H1 (cell line): ENCODE data around the gene PPP1R12B. TPM values are rescaled to one million over a fixed set of nuclear protein-coding genes. Genes with fewer than 3 reads are reported as not detected.

Experiments used
- CTCF ChIA-PET: fragments of 300-600 bp; sonication (Branson Sonifier 250); formaldehyde crosslinking; loops from one replicate; lab custom pipeline; 2021; ENCODE audit not compliant: partially characterized antibody; lab: Charles Lee
- POLR2A ChIA-PET: fragments of 300-600 bp; sonication (Branson Sonifier 250); formaldehyde crosslinking; loops from one replicate; lab custom pipeline; 2021; ENCODE audit warnings: inconsistent platforms; ENCODE audit not compliant: partially characterized antibody; lab: Charles Lee
- DNase-seq, 2 experiments: peaks; one replicate each; pipeline versions ENCODE4 v3.0.0 to v3.0.0-alpha.2; 2010 to 2022; ENCODE audit warnings: low spot score in 2 of 2, low read depth in 1 of 2, mixed read lengths in 1 of 2
- FAIRE-seq: peaks from 2 replicates; lab custom pipeline; 2011; peaks lifted over from hg19 to GRCh38; lab: Jason Lieb, UNC
- H2AFZ ChIP-seq: 2 replicates; pipeline ENCODE4 v1.8.1; 2012; ENCODE audit warnings: low read length, inconsistent platforms
- H2AK5ac ChIP-seq: 2 replicates; pipeline ENCODE4 v1.6.1; 2013; ENCODE audit warnings: low read depth, low read length
- H2BK120ac ChIP-seq: replicated peaks from 2 replicates; pipeline ENCODE3; 2013; ENCODE audit warnings: low read depth, low read length, inconsistent platforms
- H2BK12ac ChIP-seq: 2 replicates; pipeline ENCODE4 v1.6.1; 2013; ENCODE audit warnings: low read depth, low read length
- H2BK15ac ChIP-seq: 2 replicates; pipeline ENCODE4 v1.6.1; 2013; ENCODE audit warnings: low read length
- H2BK20ac ChIP-seq: 2 replicates; pipeline ENCODE4 v1.6.1; 2013; ENCODE audit warnings: low read length
- H2BK5ac ChIP-seq: 2 replicates; pipeline ENCODE4 v1.6.1; 2013; ENCODE audit warnings: low read depth, low read length
- H3K14ac ChIP-seq: 2 replicates; pipeline ENCODE4 v1.6.1; 2013; ENCODE audit warnings: inconsistent platforms; ENCODE audit not compliant: insufficient read length
- H3K18ac ChIP-seq: 2 replicates; pipeline ENCODE4 v1.6.1; 2013; ENCODE audit warnings: low read length; ENCODE audit errors: extremely low read depth
- H3K23ac ChIP-seq: 2 replicates; pipeline ENCODE4 v1.6.1; 2013; ENCODE audit warnings: inconsistent platforms; ENCODE audit not compliant: insufficient read length
- H3K23me2 ChIP-seq: 2 replicates; pipeline ENCODE4 v1.6.1; 2013; ENCODE audit warnings: low read depth, low read length
- H3K27ac ChIP-seq: 2 replicates; pipeline ENCODE4 v1.6.1; 2011; ENCODE audit warnings: low read depth, low read length, inconsistent platforms
- H3K27me3 ChIP-seq, 4 experiments: replicated peaks in 1 of 4; 1 replicate in 1 of 4; 2 replicates in 3 of 4; pipeline versions ENCODE4 v1.6.1 to v1.8.1; 2011 to 2013; ENCODE audit warnings: low read length in 3 of 4, mild to moderate bottlenecking in 3 of 4, inconsistent platforms in 2 of 4, mixed read lengths in 2 of 4, moderate library complexity in 1 of 4; ENCODE audit not compliant: control insufficient read depth in 3 of 4, insufficient read depth in 3 of 4; ENCODE audit errors: extremely low read depth in 1 of 4
- H3K36me3 ChIP-seq, 4 experiments: 2 replicates each; pipeline versions ENCODE4 v1.6.1 to v1.8.1; 2011 to 2013; ENCODE audit warnings: mild to moderate bottlenecking in 4 of 4, low read length in 3 of 4, moderate library complexity in 2 of 4, control low read depth in 1 of 4, inconsistent platforms in 1 of 4; ENCODE audit not compliant: insufficient read depth in 4 of 4, control insufficient read depth in 2 of 4
- H3K4ac ChIP-seq: replicated peaks from 2 replicates; pipeline ENCODE3; 2013; ENCODE audit warnings: low read length, low read depth, mixed read lengths, inconsistent platforms; ENCODE audit not compliant: insufficient read length
- H3K4me1 ChIP-seq, 4 experiments: replicated peaks in 1 of 4; 1 replicate in 1 of 4; 2 replicates in 3 of 4; pipeline versions ENCODE4 v1.6.1 to v1.8.1; 2011 to 2013; ENCODE audit warnings: low read length in 3 of 4, inconsistent platforms in 2 of 4, mixed read lengths in 1 of 4; ENCODE audit not compliant: insufficient read depth in 4 of 4, control insufficient read depth in 3 of 4
- H3K4me2 ChIP-seq, 2 experiments: 2 replicates each; pipeline versions ENCODE4 v1.6.1 to v1.8.1; 2011 to 2013; ENCODE audit warnings: low read depth in 2 of 2, low read length in 2 of 2, control low read depth in 1 of 2, inconsistent platforms in 1 of 2, mild to moderate bottlenecking in 1 of 2; ENCODE audit not compliant: insufficient read depth in 1 of 2
- H3K4me3 ChIP-seq, 4 experiments: fragments of 200-600, 300-600 bp in 1 of 4; sonication (generic), shearing (Covaris generic), sonication (Bioruptor Twin) in 1 of 4; 2 replicates each; pipeline versions ENCODE4 v1.5.1 to v1.8.1; 2011 to 2016; ENCODE audit warnings: low read length in 4 of 4, low read depth in 3 of 4, control low read depth in 2 of 4, inconsistent platforms in 2 of 4, mild to moderate bottlenecking in 2 of 4, mixed read lengths in 1 of 4, moderate library complexity in 1 of 4; ENCODE audit not compliant: insufficient read depth in 2 of 4; ENCODE audit errors: extremely low read depth in 1 of 4
- H3K56ac ChIP-seq: replicated peaks from 2 replicates; pipeline ENCODE3; 2013; ENCODE audit warnings: low read depth, mild to moderate bottlenecking, mixed read lengths, low read length, inconsistent platforms; ENCODE audit not compliant: insufficient read length
- H3K79me1 ChIP-seq: 2 replicates; pipeline ENCODE4 v1.6.1; 2013; ENCODE audit warnings: low read depth, low read length, control low read depth
- H3K79me2 ChIP-seq, 2 experiments: 2 replicates each; pipeline versions ENCODE4 v1.6.1 to v1.8.1; 2012 to 2013; ENCODE audit warnings: low read length in 2 of 2, mild to moderate bottlenecking in 2 of 2, inconsistent platforms in 1 of 2; ENCODE audit not compliant: insufficient read depth in 2 of 2, control insufficient read depth in 1 of 2
- H3K9ac ChIP-seq, 4 experiments: replicated peaks in 1 of 4; 1 replicate in 1 of 4; 2 replicates in 3 of 4; pipeline versions ENCODE4 v1.6.1 to v1.8.1; 2011 to 2013; ENCODE audit warnings: low read depth in 3 of 4, low read length in 3 of 4, control low read depth in 2 of 4, mild to moderate bottlenecking in 2 of 4, moderate library complexity in 2 of 4, inconsistent platforms in 1 of 4; ENCODE audit errors: extremely low read depth in 1 of 4
- H3K9me3 ChIP-seq, 2 experiments: 2 replicates each; pipeline versions ENCODE4 v1.6.1 to v1.8.1; 2012 to 2013; ENCODE audit warnings: mild to moderate bottlenecking in 2 of 2, moderate library complexity in 2 of 2, control low read depth in 1 of 2, inconsistent platforms in 1 of 2, low read depth in 1 of 2, low read length in 1 of 2, mixed read lengths in 1 of 2; ENCODE audit not compliant: insufficient read depth in 2 of 2
- H4K20me1 ChIP-seq, 2 experiments: replicated peaks in 1 of 2; 2 replicates each; pipeline versions ENCODE3 to v1.8.1; 2011 to 2013; ENCODE audit warnings: inconsistent platforms in 2 of 2, low read length in 2 of 2, mild to moderate bottlenecking in 1 of 2; ENCODE audit not compliant: insufficient read depth in 2 of 2, control insufficient read depth in 1 of 2
- H4K5ac ChIP-seq: 2 replicates; pipeline ENCODE4 v1.6.1; 2013; ENCODE audit warnings: low read length, low read depth, mixed read lengths, inconsistent platforms; ENCODE audit not compliant: insufficient read length
- H4K8ac ChIP-seq: 2 replicates; pipeline ENCODE4 v1.8.0; 2013; ENCODE audit warnings: mild to moderate bottlenecking, moderate library complexity, low read length, inconsistent platforms; ENCODE audit not compliant: insufficient read depth; ENCODE audit errors: extremely low read depth
- H4K91ac ChIP-seq: replicated peaks from 2 replicates; pipeline ENCODE3; 2013; ENCODE audit warnings: low read length, mixed read lengths, inconsistent platforms; ENCODE audit not compliant: insufficient read length
- CHD1 ChIP-seq: IDR thresholded peaks from 2 replicates; pipeline ENCODE4 v1.6.1; 2012; ENCODE audit warnings: low read depth, low read length, improper control_type of control experiment
- E2F6 ChIP-seq: IDR thresholded peaks from 2 replicates; pipeline ENCODE4 v1.6.1; 2012; ENCODE audit warnings: inconsistent platforms
- EGR1 ChIP-seq: IDR thresholded peaks from 2 replicates; pipeline ENCODE4 v1.6.1; 2011; ENCODE audit warnings: low read depth, low read length, borderline replicate concordance
- JUN ChIP-seq: IDR thresholded peaks from 2 replicates; pipeline ENCODE4 v1.6.1; 2011; ENCODE audit warnings: low read depth, mild to moderate bottlenecking, improper control_type of control experiment, low read length
- KDM1A ChIP-seq: fragments of 200-600, 300-600 bp; sonication (generic); IDR thresholded peaks from 2 replicates; pipeline ENCODE4 v1.7.1; 2016; ENCODE audit warnings: mild to moderate bottlenecking, low read length, borderline replicate concordance
- KDM4A ChIP-seq: IDR thresholded peaks from one replicate; pipeline ENCODE4 v1.7.1; 2012; ENCODE audit warnings: low read depth, mild to moderate bottlenecking, moderate library complexity, low read length, inconsistent platforms; ENCODE audit not compliant: severe bottlenecking
- NANOG ChIP-seq: IDR thresholded peaks from 2 replicates; pipeline ENCODE4 v1.6.1; 2011; ENCODE audit warnings: low read length, low read depth, mild to moderate bottlenecking, inconsistent platforms; ENCODE audit not compliant: insufficient read depth, poor library complexity, severe bottlenecking
- RFX5 ChIP-seq: IDR thresholded peaks from 2 replicates; pipeline ENCODE4 v1.6.1; 2011; ENCODE audit warnings: low read depth, low read length, improper control_type of control experiment, borderline replicate concordance
- RNF2 ChIP-seq: fragments of 200-900, 300-1000 bp; sonication (generic); IDR thresholded peaks from 2 replicates; pipeline ENCODE4 v1.7.1; 2016; ENCODE audit warnings: borderline replicate concordance, low read depth, mild to moderate bottlenecking, antibody characterized with exemption, low read length; ENCODE audit not compliant: poor library complexity, severe bottlenecking; ENCODE audit errors: missing control alignments
- SUZ12 ChIP-seq: fragments of 200-600 bp; sonication (generic); IDR thresholded peaks from 2 replicates; pipeline ENCODE4 v1.6.1; 2012; ENCODE audit warnings: mild to moderate bottlenecking, inconsistent platforms, low read length, moderate library complexity, mixed read lengths
- WGBS, 2 experiments: shearing (Covaris generic) in 1 of 2; methylation state at CpG; one replicate each; pipeline versions ENCODE4 v1.1.6 to v1.1.7; 2013 to 2015; ENCODE audit warnings: low lambda C conversion rate in 2 of 2, mixed read lengths in 2 of 2, inconsistent platforms in 1 of 2, low coverage in 1 of 2, missing lambda C conversion rate in 1 of 2; ENCODE audit not compliant: insufficient replicate concordance in 2 of 2, insufficient coverage in 1 of 2, insufficient read length in 1 of 2; ENCODE audit errors: extremely low coverage in 1 of 2, missing lambda C conversion rate in 1 of 2; 5-methylcytosine and 5-hydroxymethylcytosine counted together
- polyA plus RNA-seq, 7 experiments: library from polyadenylated mRNA; depleted of rRNA in 3 of 7; stranded (reverse) in 5 of 7; unstranded in 2 of 7; fragments of >200 nt in 5 of 7; fragments of 200-250 nt in 2 of 7; gene quantifications; 1 replicate in 5 of 7; 2 replicates in 1 of 7; 4 replicates in 1 of 7; pipeline versions ENCODE4 v1.2.1 to v1.2.3, GENCODE V29; 2011 to 2013; ENCODE audit warnings: missing spikeins in 2 of 7, mixed read lengths in 2 of 7
- total RNA-seq: library from RNA; stranded (reverse); fragmentation: NEBNext Ultra II Directional; extraction: Animal tissue kit (Norgen Biotek cat#: 25700); gene quantifications from 2 replicates; pipeline ENCODE4 v1.2.1, GENCODE V29; 2021

PPP1R12B gene
- total and polyA plus RNA-seq, 2 of the 8 experiments (the other 6 are each of a cell fraction or from before 2014, with no cell fraction given), result 7.9 to 18.7 TPM

GRCh38 chr1:202584707-202585589, 236.4 kb downstream of the PPP1R12B start:
- H4K20me1 ChIP-seq, result no peaks in the 10 kb centered on the region
- no peak overlapping the region for H2AK5ac ChIP-seq
- H2BK12ac ChIP-seq, result no peak overlapping the region
- H2AFZ ChIP-seq, result no peak overlapping the region
- ChIA-PET CTCF (interaction anchor here (0.8 to 4.7 kb wide), 7 partner anchors 10 to 74 kb away, joined by 3 to 27 read pairs (median 8); no protein-coding TSS in a partner anchor), POLR2A (interaction anchor here (0.7 to 1.3 kb wide), 2 partner anchors 18 to 54 kb away, joined by 3 to 4 read pairs; no protein-coding TSS in a partner anchor)
- H3K4me1 ChIP-seq, result no peaks in the 10 kb centered on the region; a peak in 1 of 7 replicates
- no peaks in the 10 kb centered on the region; a peak in 1 of 7 replicates for H3K27me3 ChIP-seq
- WGBS, 2 experiments, result 85% methylated on average over 8 of the region's 8 CpGs; no CpG with 5 or more reads in 1 of the 2 experiments
- no peak overlapping the region for H3K4me3 ChIP-seq
- H2BK120ac ChIP-seq, result no peak overlapping the region
- no peaks in the 10 kb centered on the region; a peak in 1 of 8 replicates for H3K36me3 ChIP-seq
- no peaks in the 10 kb centered on the region for H3K79me1 ChIP-seq
- no peak overlapping the region for H3K4ac ChIP-seq
- H2BK20ac ChIP-seq, result no peak overlapping the region
- no peak overlapping the region for H2BK5ac ChIP-seq
- H2BK15ac ChIP-seq, result no peak overlapping the region
- no peaks in the 10 kb centered on the region for H3K79me2 ChIP-seq
- no peak overlapping the region for H4K8ac ChIP-seq
- no peak overlapping the region for H3K9ac ChIP-seq
- H3K27ac ChIP-seq, result no peak overlapping the region
- H4K91ac ChIP-seq, result no peak overlapping the region
- FAIRE-seq, result no peak
- no peaks in the 10 kb centered on the region for H3K9me3 ChIP-seq
- H3K4me2 ChIP-seq, result no peak overlapping the region
- H3K23ac ChIP-seq, result no peak overlapping the region
- TF ChIP-seq CHD1 (no peak), SUZ12 (no peak), RFX5 (no peak), RNF2 (no peak), JUN (no peak), NANOG (no peak), KDM1A (no peak), KDM4A (no peak), EGR1 (no peak), E2F6 (no peak)
- TF ChIP-seq, all 59 proteins: peak for 0
- H4K5ac ChIP-seq, result no peak overlapping the region
- no peak for DNase-seq
- no peaks in the 10 kb centered on the region for H3K23me2 ChIP-seq
- no peak overlapping the region for H3K14ac ChIP-seq
- H3K18ac ChIP-seq, result no peak overlapping the region
- no peak overlapping the region for H3K56ac ChIP-seq
